Measurements from ENCODE around the gene ZNFX1. TPM values are rescaled to one million over a fixed set of nuclear protein-coding genes. Genes with fewer than 3 reads are reported as not detected.

Gene ZNFX1
- total and polyA plus RNA-seq, 5 donors from 2014 or later, result 35.4 to 64.6 (median 54.1) TPM

DNA sequence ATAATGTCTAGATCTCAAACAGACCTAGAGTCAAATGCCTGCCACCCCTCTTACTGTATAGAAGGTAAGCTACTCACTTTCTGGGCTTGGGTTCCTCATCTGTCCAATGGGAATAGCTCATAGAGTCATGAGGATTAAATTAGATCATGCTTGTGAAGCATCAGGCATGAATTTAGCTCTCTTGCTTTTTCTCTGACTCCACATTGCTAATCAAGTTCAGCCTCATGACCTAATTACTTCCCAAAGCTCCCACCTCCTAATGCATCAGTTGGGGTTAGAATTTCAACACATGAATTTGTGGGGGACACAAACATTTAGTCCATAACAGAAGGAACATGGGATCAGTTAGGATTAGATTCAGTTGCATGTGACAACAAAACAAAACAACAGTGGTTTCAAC is 63.3 kb downstream of the ZNFX1 start:
- Mint-ChIP-seq H3K36me3 (peaks cover 5% of the 10 kb centered on the region), H3K4me1 (peaks cover 5 to 16% (median 15%) of the 10 kb centered on the region in 4 donors), H3K4me3 (no peak overlapping the region), H3K27me3 (peaks cover 17% of the 10 kb centered on the region), H3K9me3 (peaks cover 0 to 6% (median 3%) of the 10 kb centered on the region in 7 donors), H3K27ac (no peak overlapping the region)
- Histone ChIP-seq H3K27ac (ENCODE audit: insufficient read depth, low read length, poor library complexity, severe bottlenecking) (no peak overlapping the region), H3K9me3 (ENCODE audit: control insufficient read depth in 2 of 2, low read length in 2 of 2) (peaks cover 0 to 3% of the 10 kb centered on the region in 2 experiments), H3K4me3 (ENCODE audit: low read depth, low read length) (no peak overlapping the region), H3K27me3 (ENCODE audit: control insufficient read depth, insufficient read depth, low read length) (no peaks in the 10 kb centered on the region), H3K36me3 (ENCODE audit: control insufficient read depth, insufficient read depth, low read length) (no peaks in the 10 kb centered on the region), H3K4me1 (ENCODE audit: control insufficient read depth, insufficient read depth, low read length, poor library complexity, severe bottlenecking) (peaks cover 12% of the 10 kb centered on the region)
- DNase-seq (no peak), ATAC-seq (ENCODE audit: low read depth in 2 of 2) (no peak)

- Mint-ChIP-seq H3K4me3 (no peak overlapping the region), H3K4me1 (peaks cover 0 to 3% (median 0%) of the 10 kb centered on the region in 4 donors), H3K27me3 (peaks cover 11% of the 10 kb centered on the region), H3K9me3 (peaks cover 0 to 6% (median 3%) of the 10 kb centered on the region in 7 donors), H3K27ac (no peak overlapping the region), H3K36me3 (peaks cover 5% of the 10 kb centered on the region)
- Histone ChIP-seq H3K27me3 (ENCODE audit: control insufficient read depth, insufficient read depth, low read length) (no peaks in the 10 kb centered on the region), H3K4me1 (ENCODE audit: control insufficient read depth, insufficient read depth, low read length, poor library complexity, severe bottlenecking) (no peaks in the 10 kb centered on the region), H3K27ac (ENCODE audit: insufficient read depth, low read length, poor library complexity, severe bottlenecking) (no peak overlapping the region), H3K9me3 (ENCODE audit: control insufficient read depth in 2 of 2, low read length in 2 of 2) (peaks cover 0 to 3% of the 10 kb centered on the region in 2 experiments), H3K36me3 (ENCODE audit: control insufficient read depth, insufficient read depth, low read length) (no peaks in the 10 kb centered on the region), H3K4me3 (ENCODE audit: low read depth, low read length) (no peak overlapping the region)
- ATAC-seq (ENCODE audit: low read depth in 2 of 2) (no peak), DNase-seq (no peak)
These were observed 67.1 kb downstream of the ZNFX1 start for GRCh38 chr20:49210757-49211110.

DNA sequence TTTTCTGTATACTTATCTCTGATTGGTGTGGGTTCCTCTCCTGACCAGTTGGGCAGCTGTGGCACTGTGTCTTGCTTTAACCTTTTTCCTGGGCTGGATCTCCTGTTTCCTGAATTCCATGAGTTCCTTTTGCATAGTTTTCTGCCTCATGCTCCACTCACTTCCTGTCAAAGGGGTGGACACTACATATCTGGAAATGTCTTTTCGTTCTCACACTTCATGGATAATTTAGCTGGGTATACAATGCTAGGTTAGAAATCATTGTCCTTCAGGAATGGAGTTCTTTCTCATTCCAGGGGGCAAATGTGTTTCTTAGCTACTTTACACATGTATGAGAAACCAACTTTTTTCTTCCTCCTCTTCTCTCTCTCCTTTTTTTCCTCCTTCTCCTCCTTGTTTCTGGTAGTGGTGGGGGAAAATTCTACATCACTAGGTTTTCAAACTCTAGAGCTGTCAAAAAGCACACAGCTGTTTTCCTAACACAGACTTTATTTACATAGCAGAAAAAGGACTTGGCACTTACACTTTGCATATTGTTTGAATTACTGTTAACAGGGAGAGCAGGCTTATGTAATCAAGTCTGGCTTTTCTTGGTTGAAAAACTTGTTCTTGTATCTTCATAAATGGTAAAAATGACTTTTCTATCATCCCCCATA is 67.6 kb downstream of the ZNFX1 start:
- H3K4me3 ChIP-seq (ENCODE audit: low read depth, low read length), result no peak overlapping the region
- H3K9me3 ChIP-seq (ENCODE audit: control insufficient read depth in 2 of 2, low read length in 2 of 2), result peaks cover 0 to 3% of the 10 kb centered on the region in 2 experiments
- DNase-seq (no peak), ATAC-seq (ENCODE audit: low read depth in 2 of 2) (no peak)
- Mint-ChIP-seq H3K27me3 (peaks cover 6% of the 10 kb centered on the region), H3K4me3 (no peak overlapping the region), H3K4me1 (peaks cover 0 to 3% (median 0%) of the 10 kb centered on the region in 4 donors), H3K27ac (no peak overlapping the region), H3K9me3 (peaks cover 0 to 6% (median 3%) of the 10 kb centered on the region in 7 donors), H3K36me3 (peaks cover 5% of the 10 kb centered on the region)
- H3K4me1 ChIP-seq (ENCODE audit: control insufficient read depth, insufficient read depth, low read length, poor library complexity, severe bottlenecking), result no peaks in the 10 kb centered on the region
- no peaks in the 10 kb centered on the region for H3K27me3 ChIP-seq (ENCODE audit: control insufficient read depth, insufficient read depth, low read length)
- H3K36me3 ChIP-seq (ENCODE audit: control insufficient read depth, insufficient read depth, low read length), result no peaks in the 10 kb centered on the region
- no peak overlapping the region for H3K27ac ChIP-seq (ENCODE audit: insufficient read depth, low read length, poor library complexity, severe bottlenecking)

DNA sequence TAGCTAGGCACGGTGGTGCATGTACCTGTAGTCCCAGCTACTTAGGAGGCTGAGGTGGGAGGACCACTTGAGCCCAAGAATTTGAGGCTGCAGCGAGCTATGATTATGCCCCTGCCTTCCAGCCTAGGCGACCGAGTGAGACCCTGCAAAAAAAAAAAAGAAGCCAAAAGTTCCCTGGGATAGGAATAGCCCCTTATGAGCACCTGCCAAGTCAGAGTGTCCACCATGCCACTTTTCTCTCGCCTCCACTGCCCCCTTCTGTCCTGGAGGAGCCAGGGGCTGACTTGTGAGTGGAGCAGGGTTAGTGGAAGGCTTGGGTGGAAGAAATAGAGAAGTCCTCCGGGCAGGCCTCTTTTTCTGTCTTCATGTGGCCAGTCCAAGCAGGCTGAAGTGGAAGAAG is 70.8 kb downstream of the ZNFX1 start:
- Mint-ChIP-seq H3K4me1 (peaks cover 0 to 3% (median 0%) of the 10 kb centered on the region in 4 donors), H3K4me3 (no peak overlapping the region), H3K27me3 (peaks cover 13% of the 10 kb centered on the region), H3K9me3 (peaks cover 0 to 6% (median 3%) of the 10 kb centered on the region in 7 donors), H3K36me3 (peaks cover 5% of the 10 kb centered on the region), H3K27ac (no peak overlapping the region)
- H3K27ac ChIP-seq (ENCODE audit: insufficient read depth, low read length, poor library complexity, severe bottlenecking), result no peak overlapping the region
- H3K4me1 ChIP-seq (ENCODE audit: control insufficient read depth, insufficient read depth, low read length, poor library complexity, severe bottlenecking), result no peaks in the 10 kb centered on the region
- DNase-seq (peak in 1 of 3 donors; percentile 18), ATAC-seq (ENCODE audit: low read depth in 2 of 2) (no peak)
- no peaks in the 10 kb centered on the region for H3K27me3 ChIP-seq (ENCODE audit: control insufficient read depth, insufficient read depth, low read length)
- no peaks in the 10 kb centered on the region for H3K36me3 ChIP-seq (ENCODE audit: control insufficient read depth, insufficient read depth, low read length)
- peaks cover 0 to 3% of the 10 kb centered on the region in 2 experiments for H3K9me3 ChIP-seq (ENCODE audit: control insufficient read depth in 2 of 2, low read length in 2 of 2)
- no peak overlapping the region for H3K4me3 ChIP-seq (ENCODE audit: low read depth, low read length)

DNA sequence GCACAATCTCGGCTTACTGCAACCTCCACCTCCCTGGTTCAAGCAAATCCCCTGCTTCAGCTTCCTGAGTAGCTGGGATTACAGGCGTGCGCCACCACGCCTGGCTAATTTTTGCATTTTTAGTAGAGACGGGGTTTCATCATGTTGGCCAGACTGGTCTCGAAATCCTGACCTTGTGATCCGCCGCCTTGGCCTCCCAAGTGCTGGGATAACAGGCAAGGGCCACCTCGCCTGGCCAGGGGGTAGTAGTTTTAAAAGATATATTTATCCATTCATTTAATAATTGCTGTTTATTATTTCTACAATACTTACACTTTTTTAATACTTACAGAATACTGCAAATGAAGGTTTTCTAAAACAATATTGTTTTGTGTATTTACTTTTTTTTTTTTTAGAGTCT is 74.1 kb downstream of the ZNFX1 start:
- Mint-ChIP-seq H3K9me3 (peaks cover 0 to 2% (median 0%) of the 10 kb centered on the region in 7 donors), H3K27me3 (peaks cover 9% of the 10 kb centered on the region), H3K4me3 (no peak overlapping the region), H3K27ac (no peak overlapping the region), H3K36me3 (no peaks in the 10 kb centered on the region), H3K4me1 (no peaks in the 10 kb centered on the region)
- ATAC-seq (ENCODE audit: low read depth in 2 of 2) (no peak), DNase-seq (no peak)
- H3K4me1 ChIP-seq (ENCODE audit: control insufficient read depth, insufficient read depth, low read length, poor library complexity, severe bottlenecking), result no peaks in the 10 kb centered on the region
- no peaks in the 10 kb centered on the region for H3K36me3 ChIP-seq (ENCODE audit: control insufficient read depth, insufficient read depth, low read length)
- no peaks in the 10 kb centered on the region for H3K9me3 ChIP-seq (ENCODE audit: control insufficient read depth in 2 of 2, low read length in 2 of 2)
- no peaks in the 10 kb centered on the region for H3K27me3 ChIP-seq (ENCODE audit: control insufficient read depth, insufficient read depth, low read length)
- H3K4me3 ChIP-seq (ENCODE audit: low read depth, low read length), result no peak overlapping the region
- no peak overlapping the region for H3K27ac ChIP-seq (ENCODE audit: insufficient read depth, low read length, poor library complexity, severe bottlenecking)

- Mint-ChIP-seq H3K36me3 (no peaks in the 10 kb centered on the region), H3K27ac (no peak overlapping the region)
- no peak for DNase-seq
These were observed 74.8 kb downstream of the ZNFX1 start for GRCh38 chr20:49203011-49203410.

GRCh38 chr20:49199729-49200293 is 78.0 kb downstream of the ZNFX1 start:
- no peak overlapping the region for H3K4me3 Mint-ChIP-seq
- no peaks in the 10 kb centered on the region for H3K9me3 ChIP-seq (ENCODE audit: control insufficient read depth in 2 of 2, low read length in 2 of 2)
- ATAC-seq (ENCODE audit: low read depth in 2 of 2), result no peak
- H3K27ac Mint-ChIP-seq, result no peak overlapping the region
- no peaks in the 10 kb centered on the region for H3K36me3 ChIP-seq (ENCODE audit: control insufficient read depth, insufficient read depth, low read length)
- no peaks in the 10 kb centered on the region for H3K36me3 Mint-ChIP-seq
- H3K9me3 Mint-ChIP-seq, result peaks cover 0 to 2% (median 0%) of the 10 kb centered on the region in 7 donors
- no peaks in the 10 kb centered on the region for H3K27me3 ChIP-seq (ENCODE audit: control insufficient read depth, insufficient read depth, low read length)
- no peaks in the 10 kb centered on the region for H3K4me1 ChIP-seq (ENCODE audit: control insufficient read depth, insufficient read depth, low read length, poor library complexity, severe bottlenecking)
- H3K4me3 ChIP-seq (ENCODE audit: low read depth, low read length), result no peak overlapping the region
- H3K4me1 Mint-ChIP-seq, result no peaks in the 10 kb centered on the region
- no peak for DNase-seq
- no peak overlapping the region for H3K27ac ChIP-seq (ENCODE audit: insufficient read depth, low read length, poor library complexity, severe bottlenecking)
- peaks cover 9% of the 10 kb centered on the region for H3K27me3 Mint-ChIP-seq

More at GRCh38 chr20:49203011-49203410, 74.8 kb downstream of the ZNFX1 start:
- no peaks in the 10 kb centered on the region for H3K4me1 Mint-ChIP-seq
- Histone ChIP-seq H3K4me1 (ENCODE audit: control insufficient read depth, insufficient read depth, low read length, poor library complexity, severe bottlenecking) (no peaks in the 10 kb centered on the region), H3K9me3 (ENCODE audit: control insufficient read depth in 2 of 2, low read length in 2 of 2) (no peaks in the 10 kb centered on the region), H3K4me3 (ENCODE audit: low read depth, low read length) (no peak overlapping the region), H3K36me3 (ENCODE audit: control insufficient read depth, insufficient read depth, low read length) (no peaks in the 10 kb centered on the region), H3K27me3 (ENCODE audit: control insufficient read depth, insufficient read depth, low read length) (no peaks in the 10 kb centered on the region), H3K27ac (ENCODE audit: insufficient read depth, low read length, poor library complexity, severe bottlenecking) (no peak overlapping the region)
- peaks cover 9% of the 10 kb centered on the region for H3K27me3 Mint-ChIP-seq
- H3K9me3 Mint-ChIP-seq, result peaks cover 0 to 2% (median 0%) of the 10 kb centered on the region in 7 donors
- no peak for ATAC-seq (ENCODE audit: low read depth in 2 of 2)
- H3K4me3 Mint-ChIP-seq, result no peak overlapping the region
